HL-60 (cell line): ENCODE measurements around the gene SH3PXD2A.

Experiments
- DNase-seq, 2 experiments: peaks; one replicate each; pipeline ENCODE4 v3.0.0-alpha.2; 2010 to 2020; ENCODE audit warnings: low read depth in 1 of 2, low spot score in 1 of 2
- H3K27ac ChIP-seq: fragments of 250-450 bp; sonication (Bioruptor Pico); replicated peaks from 2 replicates; pipeline ENCODE4 v1.5.1; 2020; ENCODE audit warnings: mild to moderate bottlenecking, moderate library complexity
- H3K27me3 ChIP-seq: fragments of 250-450 bp; sonication (Bioruptor Pico); 2 replicates; pipeline ENCODE4 v1.5.1; 2021; ENCODE audit warnings: mild to moderate bottlenecking, moderate library complexity; ENCODE audit not compliant: insufficient read depth, poor library complexity, severe bottlenecking
- H3K4me3 ChIP-seq: replicated peaks from 2 replicates; pipeline ENCODE4 v1.5.1; 2011; ENCODE audit warnings: mild to moderate bottlenecking, control low read depth, low read length; ENCODE audit not compliant: insufficient read depth
- CTCF ChIP-seq: IDR thresholded peaks from one replicate; pipeline ENCODE4 v1.5.1; 2011; ENCODE audit warnings: low read length, control low read depth, inconsistent platforms; ENCODE audit not compliant: insufficient read depth
- GABPA ChIP-seq: IDR thresholded peaks from 2 replicates; pipeline ENCODE4 v1.6.1; 2012; ENCODE audit warnings: low read depth
- POLR2AphosphoS5 ChIP-seq: IDR thresholded peaks from 2 replicates; pipeline ENCODE4 v1.6.1; 2012; ENCODE audit warnings: low read depth
- SPI1 ChIP-seq: IDR thresholded peaks from 2 replicates; pipeline ENCODE4 v1.6.1; 2012; ENCODE audit warnings: low read depth, mild to moderate bottlenecking, borderline replicate concordance
- long read RNA-seq: library from polyadenylated mRNA; unstranded; transcript quantifications from one replicate; pipeline ENCODE4 v2.0.0, GENCODE V29; 2020
- TF ChIP-seq, protein P1 (sequence below): IDR thresholded peaks from 2 replicates; pipeline ENCODE4 v1.6.1; 2012; ENCODE audit warnings: low read depth; ENCODE audit not compliant: insufficient replicate concordance

The SH3PXD2A gene
- long read RNA-seq, partial matches to known transcripts, result 1 of 12 reads
- long read RNA-seq, other reads (novel, unspliced or antisense), result 11 of 12 reads

DNA sequence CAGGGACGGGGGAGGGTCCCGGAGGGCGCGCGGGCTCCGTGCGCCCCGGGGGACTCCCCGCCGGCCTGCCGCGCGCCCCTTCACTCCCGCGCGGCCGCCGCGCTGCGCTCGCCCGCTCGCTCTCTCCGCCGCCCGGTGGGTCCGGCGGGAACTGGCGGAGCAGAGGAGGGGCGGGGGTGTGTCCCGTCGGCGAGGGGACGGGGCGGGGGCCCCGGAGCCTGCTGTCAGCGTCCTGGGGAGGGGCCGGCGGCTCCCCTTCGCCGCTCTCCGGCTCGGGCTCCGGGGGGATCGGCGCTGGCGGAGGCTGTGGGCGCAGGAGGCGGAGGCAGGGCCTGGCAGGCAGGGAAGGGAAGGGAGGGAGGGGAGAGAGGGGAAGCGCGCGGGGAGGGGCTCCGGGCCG lies at the start of gene SH3PXD2A:
TSS of gene SH3PXD2A (minus strand) at position 153 of the 400 bp plus-strand sequence. CDS start 310 bp downstream, outside the sequence.
- TF ChIP-seq, protein P1, sequence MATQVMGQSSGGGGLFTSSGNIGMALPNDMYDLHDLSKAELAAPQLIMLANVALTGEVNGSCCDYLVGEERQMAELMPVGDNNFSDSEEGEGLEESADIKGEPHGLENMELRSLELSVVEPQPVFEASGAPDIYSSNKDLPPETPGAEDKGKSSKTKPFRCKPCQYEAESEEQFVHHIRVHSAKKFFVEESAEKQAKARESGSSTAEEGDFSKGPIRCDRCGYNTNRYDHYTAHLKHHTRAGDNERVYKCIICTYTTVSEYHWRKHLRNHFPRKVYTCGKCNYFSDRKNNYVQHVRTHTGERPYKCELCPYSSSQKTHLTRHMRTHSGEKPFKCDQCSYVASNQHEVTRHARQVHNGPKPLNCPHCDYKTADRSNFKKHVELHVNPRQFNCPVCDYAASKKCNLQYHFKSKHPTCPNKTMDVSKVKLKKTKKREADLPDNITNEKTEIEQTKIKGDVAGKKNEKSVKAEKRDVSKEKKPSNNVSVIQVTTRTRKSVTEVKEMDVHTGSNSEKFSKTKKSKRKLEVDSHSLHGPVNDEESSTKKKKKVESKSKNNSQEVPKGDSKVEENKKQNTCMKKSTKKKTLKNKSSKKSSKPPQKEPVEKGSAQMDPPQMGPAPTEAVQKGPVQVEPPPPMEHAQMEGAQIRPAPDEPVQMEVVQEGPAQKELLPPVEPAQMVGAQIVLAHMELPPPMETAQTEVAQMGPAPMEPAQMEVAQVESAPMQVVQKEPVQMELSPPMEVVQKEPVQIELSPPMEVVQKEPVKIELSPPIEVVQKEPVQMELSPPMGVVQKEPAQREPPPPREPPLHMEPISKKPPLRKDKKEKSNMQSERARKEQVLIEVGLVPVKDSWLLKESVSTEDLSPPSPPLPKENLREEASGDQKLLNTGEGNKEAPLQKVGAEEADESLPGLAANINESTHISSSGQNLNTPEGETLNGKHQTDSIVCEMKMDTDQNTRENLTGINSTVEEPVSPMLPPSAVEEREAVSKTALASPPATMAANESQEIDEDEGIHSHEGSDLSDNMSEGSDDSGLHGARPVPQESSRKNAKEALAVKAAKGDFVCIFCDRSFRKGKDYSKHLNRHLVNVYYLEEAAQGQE, result no peak
- no peak for TF ChIP-seq CTCF
- no peaks in the 10 kb centered on the region for H3K27me3 ChIP-seq
- no peak for DNase-seq
- H3K27ac ChIP-seq, result no peak within 1 kb of the TSS
- peak within 1 kb of the TSS; percentile 44 for H3K4me3 ChIP-seq

GRCh38 chr10:103901299-103901698 lies 45.9 kb upstream of the SH3PXD2A start:
- H3K27me3 ChIP-seq, result no peaks in the 10 kb centered on the region
- no peak for DNase-seq
- no peak overlapping the region for H3K27ac ChIP-seq
- H3K4me3 ChIP-seq, result no peak overlapping the region
- no peak for TF ChIP-seq POLR2AphosphoS5
- TF ChIP-seq, protein P1, result no peak
- no peak for TF ChIP-seq SPI1
- TF ChIP-seq CTCF, result no peak
- no peak for TF ChIP-seq GABPA

DNA sequence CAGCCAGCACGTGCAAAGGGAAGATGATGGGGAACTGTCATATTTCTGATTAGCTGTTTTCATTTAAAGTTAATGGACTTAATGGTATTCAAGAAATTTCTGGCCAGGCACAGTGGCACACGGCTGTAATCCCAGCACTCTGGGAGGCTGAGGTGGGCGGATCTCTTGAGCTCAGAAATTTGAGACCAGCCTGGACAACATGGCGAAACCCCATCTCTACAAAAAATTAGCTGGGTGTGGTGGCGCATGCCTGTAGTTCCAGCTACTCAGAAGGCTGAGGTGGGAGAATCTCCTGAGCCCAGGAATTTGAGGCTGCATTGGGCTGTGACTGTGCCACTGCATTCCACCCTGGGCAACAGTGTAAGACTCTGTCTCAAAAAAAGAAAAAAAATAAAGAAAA lies 43.9 kb upstream of the SH3PXD2A start:
- Histone ChIP-seq H3K4me3 (no peak overlapping the region), H3K27ac (no peak overlapping the region), H3K27me3 (no peaks in the 10 kb centered on the region)
- TF ChIP-seq, protein P1, result no peak
- TF ChIP-seq POLR2AphosphoS5 (no peak), CTCF (no peak), GABPA (no peak), SPI1 (no peak)
- DNase-seq, result no peak
